GM19467 (cell line): ENCODE data around the gene NDUFA11.
"Not testable (repeated sequence)": the region's sequence is repeated elsewhere in the genome, so short reads cannot be mapped to it uniquely, and the experiment has no call there.

Experiments used
- ATAC-seq: cut with Tn5 transposase; IDR thresholded peaks from one replicate; pipeline ENCODE4 v1.9.1; 2021; ENCODE audit warnings: mild to moderate bottlenecking, moderate library complexity; ENCODE audit not compliant: unreplicated experiment

NDUFA11 gene

DNA sequence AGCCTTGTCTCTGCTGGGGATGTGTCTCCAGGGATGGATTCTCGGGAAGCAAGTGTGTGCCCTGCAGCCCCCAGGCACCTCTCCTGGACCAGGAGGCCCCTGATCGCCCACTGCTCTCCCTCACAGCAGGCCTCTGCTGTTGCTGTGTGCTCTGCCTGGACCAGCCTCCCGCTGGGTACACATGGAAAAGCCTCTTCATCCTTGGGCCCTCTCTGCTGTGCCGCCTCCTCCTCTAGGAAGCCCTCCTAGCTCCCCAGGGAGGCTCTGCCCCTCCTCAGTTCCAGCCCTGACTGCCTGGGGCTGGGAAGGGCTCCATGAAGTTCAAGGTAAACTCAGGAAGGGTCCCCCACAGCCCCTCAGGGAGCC is 12.0 kb downstream of the NDUFA11 start:
- no peak for ATAC-seq

DNA sequence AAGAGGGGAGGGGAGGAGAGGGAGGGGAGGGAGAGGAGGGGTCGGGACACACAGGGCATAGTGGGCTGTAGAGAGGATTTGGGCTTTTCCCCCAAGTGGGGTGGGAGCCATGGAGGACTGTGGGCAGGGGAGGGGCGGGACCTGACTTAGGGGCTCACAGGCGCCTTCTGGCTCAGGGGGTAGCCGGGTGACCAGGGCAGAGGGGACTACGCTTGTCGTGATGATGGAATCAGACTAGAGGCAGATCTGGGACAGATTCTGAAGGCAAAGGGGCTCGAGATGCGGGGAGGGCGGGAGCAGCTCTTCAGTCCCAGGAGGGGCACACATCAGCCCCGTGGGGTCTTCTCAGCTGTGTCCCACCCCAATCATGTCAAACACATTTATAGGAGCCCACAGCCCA is 13.5 kb downstream of the NDUFA11 start:
- ATAC-seq = no peak

DNA sequence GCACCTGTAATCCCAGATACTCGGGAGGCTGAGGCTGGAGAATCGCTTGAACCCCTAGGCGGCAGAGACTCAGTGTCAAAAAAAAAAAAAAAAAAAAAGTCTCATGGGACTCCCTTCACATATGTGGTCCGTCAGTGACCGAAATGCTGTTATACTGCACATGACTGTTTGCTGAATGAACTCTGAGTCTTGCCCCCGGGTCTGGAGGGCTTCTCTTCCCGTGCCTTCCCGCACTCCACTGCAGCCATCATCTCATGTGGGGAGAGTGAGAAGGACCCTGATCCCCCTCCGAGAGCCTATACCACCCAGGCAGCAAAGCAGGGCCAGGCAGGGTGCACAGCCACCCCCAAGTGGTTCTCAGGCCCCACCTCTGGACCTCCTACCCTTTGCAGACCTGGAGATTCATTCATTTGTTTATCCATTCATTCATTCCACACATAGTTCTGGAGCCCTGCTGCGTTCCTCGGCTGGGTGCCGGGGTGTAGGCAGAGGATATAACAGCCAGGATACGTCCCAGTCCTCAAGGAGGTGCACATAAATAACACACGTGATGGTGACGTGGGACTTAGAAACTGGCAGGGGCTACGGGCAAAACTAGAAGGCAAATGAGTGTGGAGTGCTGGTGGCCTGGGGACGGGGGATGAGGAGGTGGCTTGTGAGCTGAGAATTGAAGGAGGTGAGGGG is 14.2 kb downstream of the NDUFA11 start:
- ATAC-seq = no peak

- not testable (repeated sequence) for ATAC-seq
Observed at GRCh38 chr19:5884065-5884811, 19.4 kb downstream of the NDUFA11 start.

DNA sequence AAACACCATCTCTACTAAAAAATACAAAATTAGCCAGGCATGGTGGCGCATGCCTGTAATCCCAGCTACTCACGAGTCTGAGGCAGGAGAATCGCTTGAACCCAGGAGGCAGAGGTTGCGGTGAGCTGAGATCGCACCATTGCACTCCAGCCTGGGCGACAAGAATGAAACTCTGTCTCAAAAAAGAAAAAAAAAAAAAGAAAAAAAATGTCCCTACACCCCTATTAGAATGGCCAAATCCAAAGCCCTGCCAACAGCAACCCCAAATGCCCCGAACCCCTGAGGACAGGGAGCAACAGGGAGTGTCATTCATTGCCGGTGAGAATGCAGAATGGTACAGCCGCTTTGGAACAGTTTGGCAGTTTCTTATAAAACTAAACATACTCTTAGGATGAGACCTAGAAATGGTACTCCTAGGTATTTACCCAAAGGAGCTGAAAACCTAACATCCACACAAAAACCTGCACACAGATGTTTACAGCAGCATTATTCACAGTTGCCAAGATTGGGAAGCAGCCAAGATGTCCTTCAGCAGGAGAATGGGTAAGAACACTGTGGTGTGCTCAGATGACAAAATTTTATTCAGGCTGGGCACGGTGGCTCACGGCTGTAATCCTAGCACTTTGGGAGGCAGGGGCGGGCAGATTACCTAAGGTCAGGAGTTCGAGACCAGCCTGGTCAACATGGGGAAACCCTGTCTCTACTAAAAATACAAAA is 20.3 kb downstream of the NDUFA11 start:
- not testable (repeated sequence) for ATAC-seq

DNA sequence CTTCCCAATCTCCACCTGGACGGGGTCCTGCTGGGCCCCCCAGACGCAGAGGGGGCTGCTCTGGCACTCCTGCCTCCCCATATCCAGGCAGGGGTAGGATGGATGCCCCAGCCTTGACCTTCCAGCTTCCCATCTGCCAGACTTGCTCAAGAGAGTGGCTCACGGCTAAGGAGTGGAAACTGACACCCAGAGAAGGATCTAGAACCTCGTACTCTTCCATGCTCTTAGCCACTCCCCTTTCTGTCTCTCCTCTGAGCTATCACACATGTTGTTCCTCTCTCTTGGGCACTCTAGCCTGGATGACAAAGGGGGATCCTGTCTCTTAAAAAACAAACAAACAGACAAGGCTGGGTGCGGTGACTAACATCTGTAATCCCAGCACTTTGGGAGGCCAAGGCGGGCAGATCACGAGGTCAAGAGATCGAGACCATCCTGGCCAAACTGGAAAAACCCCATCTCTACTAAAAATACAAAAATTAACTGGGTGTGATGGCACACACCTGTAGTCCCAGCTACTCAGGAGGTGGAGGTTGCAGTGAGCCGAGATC is 21.1 kb downstream of the NDUFA11 start:
- ATAC-seq = no peak

- no peak for ATAC-seq
Observed at GRCh38 chr19:5881543-5882299, 21.9 kb downstream of the NDUFA11 start.

GRCh38 chr19:5880604-5881078 is 22.9 kb downstream of the NDUFA11 start:
- no peak for ATAC-seq

- ATAC-seq = no peak
Observed at GRCh38 chr19:5880196-5880595, 23.4 kb downstream of the NDUFA11 start.

DNA sequence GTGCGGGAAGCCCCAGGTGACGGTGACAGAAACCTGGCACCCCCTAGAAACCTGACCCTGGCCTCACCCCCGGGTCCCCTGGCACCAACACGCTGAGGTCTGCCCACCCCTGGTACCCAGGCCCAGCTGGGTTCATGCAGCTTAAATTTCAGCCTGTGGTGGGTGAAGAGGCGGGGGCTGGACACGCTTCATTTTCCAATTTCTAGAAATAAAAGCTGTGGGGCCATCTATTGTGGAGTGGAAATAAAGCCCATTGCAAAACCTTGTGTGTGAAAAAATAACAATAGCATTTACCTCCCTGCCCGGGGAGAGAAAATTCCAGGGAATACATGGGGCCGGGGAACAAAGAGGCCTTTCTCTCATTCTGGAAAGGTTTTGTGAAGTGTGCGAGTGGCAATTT is 25.7 kb downstream of the NDUFA11 start:
- ATAC-seq = no peak

DNA sequence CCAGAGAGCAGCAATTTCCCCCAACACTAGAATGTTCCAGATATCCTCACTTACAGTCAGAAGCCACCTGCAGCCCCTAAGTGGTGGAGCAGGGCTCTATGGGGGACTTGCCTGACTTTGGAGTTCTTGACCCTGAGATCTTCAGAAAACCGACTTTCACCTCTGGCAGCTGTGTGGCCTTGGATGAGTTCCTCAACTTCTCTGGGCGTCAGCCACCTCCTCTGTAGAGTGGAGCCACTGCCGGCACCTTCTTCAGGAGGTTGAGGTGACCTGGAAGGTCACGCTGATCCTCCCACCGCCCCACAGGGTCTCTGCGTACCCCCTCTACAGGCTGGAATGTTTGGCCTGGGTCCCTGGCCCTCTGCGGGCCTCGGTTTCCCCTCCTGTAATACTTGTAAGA is 26.2 kb downstream of the NDUFA11 start:
- no peak for ATAC-seq

DNA sequence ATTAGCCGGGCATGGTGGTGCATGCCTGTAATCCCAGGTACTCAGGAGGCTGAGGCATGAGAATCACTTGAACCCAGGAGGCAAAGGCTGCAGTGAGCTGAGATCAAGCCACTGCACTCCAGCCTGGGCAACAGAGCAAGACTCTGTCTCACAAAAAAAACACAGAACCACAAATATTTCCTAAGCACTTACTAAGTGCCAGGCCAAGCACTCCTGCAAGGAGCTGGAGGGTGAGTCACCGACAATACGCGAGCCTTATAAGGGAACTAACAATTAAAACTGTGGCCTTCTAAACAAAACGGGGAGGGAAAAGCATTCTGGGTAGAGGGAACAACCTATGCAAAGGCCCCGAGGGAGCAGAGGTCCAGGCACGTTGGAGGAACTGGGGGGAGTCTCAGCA is 29.1 kb downstream of the NDUFA11 start:
- ATAC-seq = not testable (repeated sequence)

GRCh38 chr19:5873617-5874199 is 29.9 kb downstream of the NDUFA11 start:
- ATAC-seq = no peak

- ATAC-seq = no peak
Observed at GRCh38 chr19:5870986-5871394, 32.6 kb downstream of the NDUFA11 start.

- no peak for ATAC-seq
Observed at GRCh38 chr19:5867201-5868136, 36.1 kb downstream of the NDUFA11 start.

DNA sequence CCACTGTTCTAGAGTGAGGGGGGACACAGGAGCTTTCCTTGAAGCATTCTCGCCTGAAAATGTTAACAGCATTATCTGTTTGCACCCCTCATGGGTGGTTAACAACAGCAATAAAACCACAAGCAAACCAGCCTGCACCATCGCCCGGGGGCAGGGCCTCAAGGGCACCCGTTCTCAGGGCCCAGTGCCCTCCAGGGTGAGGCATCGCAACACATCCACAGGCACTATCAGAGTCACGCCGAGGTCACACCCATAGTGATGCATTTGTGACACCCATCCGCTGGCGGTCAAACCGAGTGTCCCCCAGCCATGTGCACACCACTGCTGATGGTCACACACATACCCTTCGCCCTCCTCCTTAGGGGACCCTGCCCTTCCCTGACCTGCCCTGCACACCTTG is 37.8 kb downstream of the NDUFA11 start:
- no peak for ATAC-seq

GRCh38 chr19:5864725-5865486 is 38.7 kb downstream of the NDUFA11 start:
- ATAC-seq = no peak

- ATAC-seq = no peak
Observed at GRCh38 chr19:5864013-5864720, 39.4 kb downstream of the NDUFA11 start.
